ENCODE results near the gene STAU1. TPM values are rescaled to one million over a fixed set of nuclear protein-coding genes. Genes with fewer than 3 reads are reported as not detected.
"Not testable (repeated sequence)": the region's sequence is repeated elsewhere in the genome, so short reads cannot be mapped to it uniquely, and the experiment has no call there.

STAU1 gene
- total RNA-seq, 1 experiment from 2014 or later, result 59.1 TPM

DNA sequence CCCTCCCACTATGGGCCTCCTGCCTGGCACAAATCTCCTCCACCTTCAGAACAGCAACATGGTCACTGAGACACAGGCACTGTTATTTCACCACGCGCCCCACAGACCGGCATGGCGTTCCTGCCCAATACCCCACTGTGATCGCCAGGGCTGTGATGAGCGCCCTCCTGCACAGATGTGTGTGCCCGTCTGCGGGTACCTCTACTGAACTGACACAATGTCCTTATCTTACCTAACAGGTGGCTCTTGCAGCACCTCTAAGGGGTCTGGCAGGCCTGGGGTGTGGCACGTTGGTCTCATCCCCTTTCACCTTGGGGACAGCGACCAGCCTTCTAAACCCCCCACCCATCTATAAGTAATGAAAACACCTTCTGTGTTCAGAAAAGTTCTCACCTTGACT lies 64.2 kb downstream of the STAU1 start:
- no peak for DNase-seq (ENCODE audit: low spot score)

DNA sequence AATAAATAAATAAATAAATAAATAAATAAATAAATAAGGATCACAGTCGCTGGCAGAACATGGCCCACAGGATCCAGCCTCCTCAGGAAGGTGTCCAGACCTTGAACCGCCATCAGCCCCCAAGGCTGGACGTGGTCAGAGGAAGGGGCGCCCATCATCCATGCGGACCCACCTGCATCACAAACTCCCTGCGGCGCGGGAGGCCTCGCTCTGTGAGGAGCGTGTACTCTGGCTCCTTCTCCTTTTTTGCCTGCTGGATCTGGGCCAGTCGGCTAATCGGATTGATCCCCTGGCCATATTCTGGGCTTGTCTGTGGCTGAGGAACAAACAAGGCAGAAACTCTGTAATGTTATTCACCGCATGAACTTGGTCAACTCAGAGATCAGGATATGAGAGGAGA lies 65.2 kb downstream of the STAU1 start:
- no peak for DNase-seq (ENCODE audit: low spot score)

DNA sequence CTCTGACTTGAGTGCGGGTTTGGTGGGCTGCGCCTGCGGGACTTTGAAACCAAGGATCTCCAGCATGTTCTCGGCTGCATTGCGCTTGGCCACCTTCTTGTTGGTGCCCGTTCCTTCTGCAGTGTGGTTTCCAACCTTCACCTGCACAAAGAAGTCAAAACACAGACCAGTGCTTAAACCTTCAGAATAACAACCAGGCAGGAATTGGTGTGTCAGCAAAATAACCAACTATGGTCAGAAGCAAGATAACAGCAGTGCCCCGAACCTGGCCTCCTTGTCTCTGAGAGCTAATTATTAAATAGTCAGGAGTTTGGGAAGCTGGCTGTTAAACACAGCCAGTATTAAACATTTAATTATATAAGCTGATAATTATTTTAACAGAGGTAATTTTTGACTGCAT lies 68.1 kb downstream of the STAU1 start:
- DNase-seq (ENCODE audit: low spot score), result no peak

DNA sequence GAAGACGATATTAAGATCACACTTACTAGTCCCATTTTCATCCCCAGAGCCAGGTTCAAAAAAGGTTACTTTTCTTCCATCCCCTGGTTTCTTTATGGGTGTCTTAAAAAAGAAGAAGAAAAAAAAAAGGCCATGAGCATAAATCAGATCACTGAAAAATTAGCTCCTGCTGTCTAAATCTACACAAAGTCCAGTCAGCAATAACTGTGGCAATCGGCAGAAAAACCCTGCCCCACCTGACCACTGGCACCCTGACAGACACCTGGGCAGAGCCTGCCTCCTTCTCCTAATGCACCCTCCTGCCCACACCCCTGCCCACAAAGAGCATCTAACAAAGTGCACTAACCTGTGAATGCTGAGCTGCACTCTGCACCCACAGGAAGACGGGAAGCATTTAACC lies 69.8 kb downstream of the STAU1 start:
- no peak for DNase-seq (ENCODE audit: low spot score)

DNA sequence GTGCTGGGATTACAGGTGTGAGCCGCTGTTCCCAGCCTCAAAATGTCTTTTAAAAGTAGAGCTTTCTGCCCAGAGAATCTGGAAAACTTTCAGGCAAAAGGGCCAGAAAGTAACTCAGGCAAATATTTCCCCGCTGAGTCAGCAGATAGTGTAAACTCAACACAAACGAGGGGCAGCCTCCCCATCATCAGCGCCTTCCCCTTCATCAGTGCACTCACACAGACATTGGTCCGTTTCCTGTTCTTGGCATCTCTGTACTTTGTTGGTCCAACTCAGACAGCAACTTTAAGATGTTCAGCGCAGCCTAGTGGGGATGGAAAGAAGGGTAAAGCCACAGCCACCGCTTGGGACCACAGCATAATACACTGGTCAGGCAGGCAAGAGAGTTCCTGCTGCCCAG lies 72.6 kb downstream of the STAU1 start:
- no peak for DNase-seq (ENCODE audit: low spot score)

DNA sequence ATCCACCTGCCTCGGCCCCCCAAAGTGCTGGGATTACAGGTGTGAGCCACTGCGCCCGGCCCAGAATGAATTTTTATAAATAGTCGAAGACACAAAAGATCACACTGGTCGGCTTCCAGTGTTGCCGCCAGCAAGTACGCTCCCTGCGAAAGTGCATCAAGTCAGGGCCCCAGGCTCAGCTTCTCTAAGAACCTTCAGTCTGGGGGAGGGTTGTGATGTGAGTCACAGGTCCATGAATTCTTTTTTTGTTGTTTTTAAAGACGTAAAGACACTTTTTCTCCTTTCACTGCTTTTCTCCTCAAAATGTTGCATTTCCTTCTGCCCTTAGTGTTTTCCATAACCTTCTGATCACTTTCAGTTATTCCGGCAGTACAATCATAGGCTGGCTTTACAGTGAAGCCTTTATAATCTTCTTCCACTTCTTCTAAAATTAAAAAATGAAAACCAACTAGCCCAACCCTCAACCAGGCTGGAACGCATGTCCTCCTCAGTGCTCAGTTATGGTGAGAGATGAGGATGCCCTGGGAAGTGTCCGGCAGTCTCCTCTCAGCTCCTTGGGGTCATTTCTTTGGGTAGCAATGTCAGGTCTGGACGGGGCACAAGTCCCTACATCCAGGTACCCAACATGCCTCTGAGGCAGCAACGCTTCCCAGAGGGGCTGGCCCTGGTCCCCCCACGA lies 75.4 kb downstream of the STAU1 start:
- no peak for DNase-seq (ENCODE audit: low spot score)

DNA sequence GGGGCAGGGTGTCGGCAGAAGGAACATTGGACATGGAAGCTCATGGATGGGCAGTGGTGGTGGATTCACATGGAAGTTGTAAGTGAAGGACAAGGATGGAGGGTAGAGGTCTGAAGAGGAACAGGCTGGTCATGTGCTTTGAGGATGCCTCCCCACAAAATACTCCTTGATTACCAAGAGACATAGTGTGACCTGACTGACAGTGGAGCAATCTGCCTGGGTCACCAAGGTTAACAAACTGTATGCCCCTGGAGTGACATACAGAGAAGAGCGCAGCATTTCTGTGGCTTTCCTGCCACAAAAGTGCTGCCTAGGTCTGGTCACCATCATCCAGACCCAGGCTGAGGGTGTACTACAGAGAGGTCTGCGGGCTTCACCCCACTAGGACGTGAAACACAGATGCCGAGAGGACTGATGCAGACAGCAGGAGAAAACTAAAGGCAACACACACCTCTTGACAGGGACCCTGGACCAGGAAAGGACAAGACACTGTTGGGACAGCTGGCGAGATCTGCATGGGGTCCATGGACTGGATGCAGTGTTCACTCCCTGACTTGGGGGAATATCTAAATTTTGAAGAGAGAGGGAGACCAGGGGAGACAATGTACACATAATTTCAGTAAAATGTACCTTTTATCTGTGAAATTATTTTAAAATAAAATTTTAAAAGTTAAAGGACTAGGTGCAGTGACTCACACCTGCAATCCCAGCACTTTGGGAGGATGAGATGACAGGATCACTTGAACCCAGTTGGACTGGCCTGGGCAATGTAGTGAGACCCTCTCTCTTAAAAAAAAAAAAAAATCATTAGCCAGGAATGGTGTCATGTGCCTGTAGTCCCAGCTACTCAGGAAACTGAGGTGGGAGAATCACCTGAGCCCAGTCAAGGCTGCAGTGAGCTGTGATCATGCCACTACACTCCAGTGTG lies 77.1 kb downstream of the STAU1 start:
- no peak for DNase-seq (ENCODE audit: low spot score)

DNA sequence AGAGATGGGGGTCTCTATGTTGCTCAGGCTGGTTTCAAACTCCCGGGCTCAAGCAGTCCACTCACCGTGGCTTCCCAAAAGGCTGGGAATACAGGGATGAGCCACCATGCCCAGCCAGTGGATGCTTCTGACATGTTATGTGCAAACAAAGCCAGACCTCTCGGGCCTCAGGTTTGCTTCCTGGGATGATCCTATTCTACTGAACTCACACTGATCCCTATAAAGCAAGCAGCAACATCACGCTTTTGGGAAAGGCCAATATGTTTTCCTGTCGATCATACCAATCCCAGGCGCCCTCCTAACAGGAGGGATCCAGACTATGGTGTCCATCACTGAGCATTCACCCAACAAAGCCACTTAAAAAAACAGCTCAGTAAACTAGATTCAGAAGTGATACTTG lies 81.8 kb downstream of the STAU1 start:
- no peak for DNase-seq (ENCODE audit: low spot score)

DNA sequence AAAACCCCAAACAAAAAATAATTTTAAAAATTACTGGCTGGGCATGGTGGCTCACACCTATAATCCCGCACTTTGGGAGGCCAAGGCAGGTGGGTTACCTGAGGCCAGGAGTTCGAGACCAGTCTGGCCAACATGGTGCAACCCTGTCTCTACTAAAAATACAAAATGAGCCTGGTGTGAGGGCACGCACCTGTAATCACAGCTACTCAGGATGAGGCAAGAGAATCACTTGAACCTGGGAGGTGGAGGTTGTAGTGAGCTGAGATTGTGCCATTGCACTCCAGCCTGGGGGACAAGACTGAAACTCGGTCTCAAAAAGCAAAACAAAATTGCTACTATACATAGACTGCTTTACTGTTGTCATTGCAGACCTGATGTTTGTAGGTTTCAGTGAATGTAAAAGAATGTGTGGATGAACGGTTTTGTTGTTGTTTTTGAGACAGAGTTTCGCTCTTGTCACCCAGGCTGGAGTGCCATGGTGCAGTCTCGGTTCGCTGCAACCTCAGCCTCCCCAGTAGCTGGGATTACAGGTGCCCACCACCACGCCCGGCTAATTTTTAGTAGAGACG lies 83.1 kb downstream of the STAU1 start:
- DNase-seq (ENCODE audit: low spot score), result not testable (repeated sequence)

DNA sequence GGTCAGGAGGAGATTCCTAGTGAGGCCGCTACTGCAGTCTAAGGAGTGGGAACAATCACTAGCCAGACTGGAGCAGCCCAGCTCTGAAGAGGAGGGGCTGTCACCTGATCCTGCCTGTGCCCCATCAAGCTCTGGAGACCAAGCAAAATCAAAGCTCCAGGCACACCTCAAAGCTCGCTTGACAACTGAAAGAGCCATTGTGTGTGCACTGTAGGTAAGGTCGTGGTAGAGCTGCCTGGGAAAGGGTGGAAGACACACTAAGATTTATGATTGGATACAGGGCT lies 83.8 kb downstream of the STAU1 start:
- DNase-seq (ENCODE audit: low spot score), result no peak

DNA sequence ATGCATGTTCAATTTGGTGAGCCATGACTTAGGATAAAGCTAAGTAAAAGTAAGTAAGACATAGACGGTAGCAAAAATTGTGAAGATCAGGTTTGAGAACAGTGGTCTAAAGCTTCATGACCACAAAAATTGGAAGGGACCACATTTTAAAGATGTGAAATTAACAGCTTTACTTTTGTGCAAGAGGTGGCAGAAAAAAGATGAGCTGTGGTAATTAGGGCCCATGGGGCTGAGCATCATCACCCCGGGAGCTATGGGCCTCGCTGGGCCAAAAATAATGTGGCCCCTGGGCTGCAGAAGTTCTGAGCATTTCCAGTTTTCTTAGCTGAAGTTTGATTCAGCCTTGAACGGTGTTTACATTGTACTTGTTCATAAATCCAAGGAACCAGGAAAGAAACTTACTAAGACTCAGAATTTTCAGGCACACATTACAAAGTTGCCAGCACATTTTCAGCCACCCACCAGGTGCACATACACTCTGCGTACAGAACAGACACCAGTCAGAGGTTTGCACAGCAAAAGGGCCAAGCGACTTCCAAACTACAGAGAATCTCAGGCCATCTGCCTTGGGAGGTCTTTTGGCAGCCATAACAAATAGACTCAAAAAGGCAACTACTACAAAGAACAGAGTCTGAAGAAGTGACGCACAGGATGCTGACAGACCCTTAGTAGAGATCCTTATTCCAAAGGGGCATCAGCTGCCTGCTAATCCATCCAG lies 84.3 kb downstream of the STAU1 start:
- DNase-seq (ENCODE audit: low spot score), result no peak

DNA sequence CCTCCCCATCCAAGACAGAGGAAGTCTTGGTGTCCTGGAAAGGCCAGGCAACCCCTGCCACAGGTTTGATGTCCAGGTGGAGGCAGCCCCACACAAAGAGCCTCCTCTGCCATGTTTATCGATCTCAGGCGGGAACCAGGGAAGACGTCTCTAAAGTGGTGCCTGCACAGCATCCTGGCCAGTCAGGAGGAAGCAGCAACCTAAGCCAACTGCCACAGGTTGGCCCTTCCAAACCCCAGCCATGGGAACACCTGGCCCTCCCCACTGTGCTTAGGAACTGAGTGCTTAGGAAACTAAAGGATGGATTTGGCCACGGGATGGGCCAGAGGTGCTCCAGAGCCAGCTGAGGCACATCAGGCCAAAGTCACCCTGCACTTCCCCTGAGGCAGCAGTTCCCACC lies 85.1 kb downstream of the STAU1 start:
- no peak for DNase-seq (ENCODE audit: low spot score)

DNA sequence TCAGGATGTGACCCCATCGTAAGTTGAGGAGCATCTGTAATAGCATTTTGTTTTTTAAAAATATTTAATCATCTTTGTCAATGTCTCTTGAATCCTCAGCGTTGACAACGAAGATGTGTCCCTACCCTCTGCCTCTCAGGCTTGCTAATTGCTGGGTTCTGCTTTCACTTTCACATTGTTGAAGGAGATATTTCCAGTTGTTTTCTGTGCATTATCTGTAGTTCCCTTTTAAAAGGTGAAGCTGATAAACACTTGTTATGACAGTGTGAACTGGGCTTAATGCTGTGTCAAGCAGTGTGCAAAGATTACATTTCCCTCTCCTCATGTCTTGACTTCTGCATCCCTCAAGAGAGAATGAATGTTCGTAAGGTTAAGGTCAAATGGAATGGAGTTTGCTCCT lies 87.2 kb downstream of the STAU1 start:
- DNase-seq (ENCODE audit: low spot score), result no peak

DNA sequence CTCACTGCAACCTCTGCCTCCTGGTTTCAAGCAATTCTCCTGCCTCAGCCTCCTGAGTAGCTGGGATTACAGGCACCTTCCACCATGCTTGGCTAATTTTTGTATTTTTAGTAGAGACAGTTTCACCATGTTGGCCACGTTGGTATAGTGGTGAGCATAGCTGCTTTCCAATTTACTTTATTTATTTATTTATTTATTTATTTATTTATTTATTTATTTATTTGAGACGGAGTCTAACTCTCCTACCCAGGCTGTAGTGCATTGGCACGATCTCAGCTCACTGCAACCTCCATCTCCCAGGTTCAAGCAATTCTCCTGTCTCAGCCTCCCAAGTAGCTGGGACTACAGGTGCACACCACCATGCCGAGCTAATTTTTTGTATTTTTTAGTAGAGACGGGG lies 87.8 kb downstream of the STAU1 start:
- DNase-seq (ENCODE audit: low spot score), result not testable (repeated sequence)

DNA sequence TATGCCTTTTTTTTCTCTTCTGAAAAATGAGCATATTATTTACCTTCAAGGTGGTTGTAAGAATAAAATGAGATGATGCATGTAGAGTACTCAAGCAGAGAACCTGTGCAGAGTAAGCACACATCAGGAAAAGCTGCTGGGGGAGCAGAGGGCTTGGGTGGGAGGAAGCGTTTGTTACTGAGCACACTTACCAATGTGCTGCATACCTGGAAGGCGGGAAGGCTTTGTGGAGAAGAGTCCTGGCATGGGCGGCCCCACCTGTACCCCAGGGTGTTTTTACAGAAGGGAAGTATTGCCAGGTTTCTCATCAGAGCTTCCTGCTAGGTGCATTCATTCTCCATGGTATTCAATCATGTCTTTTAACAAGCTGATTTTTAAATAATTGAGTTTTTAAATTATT lies 89.1 kb downstream of the STAU1 start:
- no peak for DNase-seq (ENCODE audit: low spot score)

DNA sequence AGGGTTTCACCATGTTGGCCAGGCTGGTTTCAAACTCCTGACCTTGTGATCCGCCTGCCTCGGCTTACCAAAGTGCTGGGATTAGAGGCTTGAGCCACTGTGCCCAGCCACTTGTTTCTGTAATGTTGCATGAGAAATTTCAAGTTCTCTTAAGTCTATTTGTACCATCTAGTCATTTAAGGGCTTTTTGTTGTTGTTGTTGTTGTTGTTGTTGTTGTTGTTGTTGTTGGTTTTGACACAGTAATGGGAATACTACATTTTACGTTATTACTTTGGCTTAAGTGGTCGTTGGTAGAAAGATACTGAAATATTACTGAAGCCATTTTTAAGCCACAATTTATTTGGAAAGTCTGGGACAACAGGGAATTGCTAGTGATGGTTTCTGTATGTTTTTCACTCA lies 90.0 kb downstream of the STAU1 start:
- DNase-seq (ENCODE audit: low spot score), result no peak

DNA sequence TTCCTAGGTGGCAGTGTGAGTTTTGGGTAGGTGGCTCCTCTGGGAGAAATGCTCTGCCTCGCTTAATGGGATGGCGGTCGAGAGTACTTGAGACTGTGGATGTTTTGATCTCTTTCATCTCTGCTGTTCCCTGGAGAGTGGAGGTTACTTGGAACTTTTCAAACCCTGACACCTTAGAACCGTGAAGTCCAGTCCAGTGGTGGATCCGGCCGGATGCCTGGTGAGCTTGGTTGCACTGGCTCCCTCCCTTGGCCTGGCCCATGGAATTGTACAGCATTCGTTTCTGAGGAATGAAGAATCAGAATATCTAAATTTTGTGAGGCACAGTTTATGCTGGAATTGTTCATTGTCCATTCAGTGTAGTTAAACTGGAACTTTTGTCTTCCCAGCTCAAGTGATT lies 91.0 kb downstream of the STAU1 start:
- DNase-seq (ENCODE audit: low spot score), result no peak

DNA sequence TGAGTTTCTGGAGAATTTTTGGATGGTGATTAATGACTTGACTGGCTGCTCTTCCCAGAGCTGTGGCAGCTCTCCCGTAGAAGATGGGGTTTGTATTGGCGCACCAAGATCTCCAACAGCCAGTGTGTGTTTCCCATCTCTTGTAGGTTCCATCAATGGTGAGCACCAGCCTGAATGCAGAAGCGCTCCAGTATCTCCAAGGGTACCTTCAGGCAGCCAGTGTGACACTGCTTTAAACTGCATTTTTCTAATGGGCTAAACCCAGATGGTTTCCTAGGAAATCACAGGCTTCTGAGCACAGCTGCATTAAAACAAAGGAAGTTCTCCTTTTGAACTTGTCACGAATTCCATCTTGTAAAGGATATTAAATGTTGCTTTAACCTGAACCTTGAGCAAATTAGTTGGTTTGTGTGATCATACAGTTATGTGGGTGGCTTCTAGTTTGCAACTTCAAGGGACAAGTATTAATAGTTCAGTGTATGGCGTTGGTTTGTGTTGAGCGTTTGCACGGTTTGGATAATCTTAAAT lies 91.9 kb downstream of the STAU1 start:
- no peak for DNase-seq (ENCODE audit: low spot score)

DNA sequence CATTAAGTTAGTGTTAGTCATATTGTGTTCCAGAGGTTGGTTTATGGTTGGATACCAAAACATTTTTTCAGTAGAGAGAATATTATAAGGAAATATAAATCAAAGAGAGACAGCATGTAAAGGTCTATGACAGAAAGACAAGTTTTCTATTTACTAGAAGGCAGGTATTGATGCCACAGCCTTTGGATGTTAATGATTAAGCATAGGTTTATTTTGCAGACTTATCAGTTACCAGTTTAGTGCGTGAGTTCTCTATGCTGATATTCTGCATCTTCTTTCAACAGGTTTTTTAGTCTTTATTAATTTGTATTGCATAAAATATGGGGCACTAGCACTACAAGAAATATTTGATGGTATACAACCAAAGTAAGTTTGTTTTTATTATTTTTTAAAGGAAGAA lies 96.4 kb downstream of the STAU1 start:
- DNase-seq (ENCODE audit: low spot score), result no peak

DNA sequence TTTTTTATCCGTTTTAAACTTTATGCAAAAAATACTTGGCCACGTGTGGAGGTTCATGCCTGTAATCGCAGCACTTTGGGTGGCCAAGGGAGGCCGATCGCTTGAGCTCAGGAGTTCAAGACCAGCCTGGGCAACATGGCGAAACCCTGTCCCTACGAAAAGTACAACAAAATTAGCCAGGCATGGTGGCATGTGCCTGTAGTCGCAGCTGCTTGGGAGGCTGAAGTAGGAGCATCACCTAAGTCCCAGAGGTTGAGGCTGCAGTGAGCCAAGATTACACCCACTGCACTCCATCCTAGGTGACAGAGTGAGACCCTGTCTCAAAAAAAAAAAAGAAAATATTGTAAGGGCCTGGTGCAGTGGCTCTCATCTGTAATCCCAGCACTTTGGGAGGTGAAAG lies 97.0 kb downstream of the STAU1 start:
- no peak for DNase-seq (ENCODE audit: low spot score)

DNA sequence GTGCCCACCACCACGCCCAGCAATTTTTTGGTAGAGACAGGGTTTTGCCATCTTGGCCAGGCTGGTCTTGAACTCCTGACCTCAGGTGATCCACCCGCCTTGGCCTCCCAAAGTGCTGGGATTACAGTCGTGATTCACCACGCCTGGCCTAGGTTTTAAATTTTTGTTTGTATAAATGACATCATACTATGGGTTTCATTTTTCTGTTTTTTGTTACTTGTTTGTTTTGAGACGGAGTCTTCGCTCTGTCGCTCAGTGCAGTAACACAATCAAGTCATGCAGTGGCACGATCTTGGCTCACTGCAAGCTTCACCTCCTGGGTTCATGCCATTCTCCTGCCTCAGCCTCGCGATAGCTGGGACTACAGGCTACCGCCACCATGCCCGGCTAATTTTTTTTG lies 105.8 kb downstream of the STAU1 start:
- DNase-seq (ENCODE audit: low spot score), result not testable (repeated sequence)

DNA sequence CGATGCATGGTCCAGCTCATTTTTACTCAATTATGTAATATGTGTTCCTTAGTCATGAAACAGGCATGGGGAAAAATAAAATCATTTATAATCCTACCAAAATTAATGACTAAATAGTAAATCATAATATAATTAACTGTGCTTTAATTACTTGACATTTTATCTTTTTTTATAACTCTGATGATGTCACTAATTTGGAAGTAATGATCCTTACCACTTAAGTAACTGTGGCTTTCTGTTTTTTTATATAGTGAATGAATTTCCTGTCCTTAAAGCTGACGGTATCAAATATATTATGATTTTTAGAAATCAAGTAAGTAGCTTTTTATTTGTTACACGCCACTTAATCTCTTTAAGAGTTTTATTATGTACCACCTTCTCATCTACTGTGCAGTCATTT lies 109.8 kb downstream of the STAU1 start:
- DNase-seq (ENCODE audit: low spot score), result no peak
